Epithelial cell of prostate (primary cell): ENCODE data around the gene OSTN.
A peak's percentile ranks its signal among the peaks of the same experiment; 100 is the strongest.
"Not testable (repeated sequence)": the region's sequence is repeated elsewhere in the genome, so short reads cannot be mapped to it uniquely, and the experiment has no call there.

Experiments used
- DNase-seq: peaks from one replicate; pipeline ENCODE4 v3.0.0-alpha.2; 2011; ENCODE audit warnings: low read depth, low spot score
- H3K27ac ChIP-seq: fragments of 450-650 bp; 2 replicates; pipeline ENCODE4 v1.5.1; 2017; ENCODE audit warnings: mild to moderate bottlenecking

OSTN gene

GRCh38 chr3:191227541-191227940, 28.5 kb downstream of the OSTN start:
- DNase-seq, result no peak

DNA sequence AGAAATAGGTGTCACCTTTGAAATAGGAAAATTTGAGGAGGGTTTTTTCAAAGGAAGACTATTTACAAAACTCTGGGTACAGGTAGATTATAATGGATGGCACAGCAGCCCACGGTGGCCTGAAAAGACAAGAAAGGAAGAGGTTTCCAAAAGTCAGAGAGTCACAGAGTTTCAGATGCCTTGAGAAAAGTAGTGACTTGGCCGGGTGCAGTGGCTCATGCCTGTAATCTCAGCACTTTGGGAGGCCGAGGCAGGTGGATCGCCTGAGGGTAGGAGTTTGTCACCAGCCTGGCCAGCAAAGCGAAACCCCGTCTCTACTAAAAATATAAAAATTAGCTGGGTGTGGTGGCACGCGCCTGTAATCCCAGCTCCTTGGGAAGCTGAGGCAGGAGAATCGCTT, 35.2 kb downstream of the OSTN start:
- no peak overlapping the region for H3K27ac ChIP-seq
- DNase-seq, result no peak

More at GRCh38 chr3:191227541-191227940, 28.5 kb downstream of the OSTN start:
- no peak overlapping the region for H3K27ac ChIP-seq

GRCh38 chr3:191235331-191236314, 36.6 kb downstream of the OSTN start:
- no peak overlapping the region for H3K27ac ChIP-seq
- DNase-seq, result no peak

DNA sequence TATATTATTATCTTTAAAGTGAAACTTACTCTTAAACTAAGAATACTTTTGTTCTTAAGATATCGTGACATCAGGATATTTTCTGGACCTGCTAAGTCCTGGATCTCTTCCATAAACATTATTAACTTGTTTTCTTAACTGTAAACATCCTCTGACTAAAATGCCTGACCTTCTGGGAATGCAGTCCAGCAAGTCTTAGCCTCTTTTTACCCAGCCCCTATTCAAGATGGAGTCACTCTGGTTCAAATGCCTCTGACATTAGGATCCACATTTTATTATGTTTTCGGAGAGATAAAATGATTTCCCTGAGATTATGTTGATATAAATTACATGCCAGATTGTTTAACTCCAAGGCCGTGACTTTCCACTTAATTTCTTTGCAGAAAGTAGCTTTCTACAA, 37.6 kb downstream of the OSTN start:
- DNase-seq, result no peak
- no peak overlapping the region for H3K27ac ChIP-seq

GRCh38 chr3:191237047-191237882, 38.2 kb downstream of the OSTN start:
- no peak for DNase-seq
- H3K27ac ChIP-seq, result no peak overlapping the region

DNA sequence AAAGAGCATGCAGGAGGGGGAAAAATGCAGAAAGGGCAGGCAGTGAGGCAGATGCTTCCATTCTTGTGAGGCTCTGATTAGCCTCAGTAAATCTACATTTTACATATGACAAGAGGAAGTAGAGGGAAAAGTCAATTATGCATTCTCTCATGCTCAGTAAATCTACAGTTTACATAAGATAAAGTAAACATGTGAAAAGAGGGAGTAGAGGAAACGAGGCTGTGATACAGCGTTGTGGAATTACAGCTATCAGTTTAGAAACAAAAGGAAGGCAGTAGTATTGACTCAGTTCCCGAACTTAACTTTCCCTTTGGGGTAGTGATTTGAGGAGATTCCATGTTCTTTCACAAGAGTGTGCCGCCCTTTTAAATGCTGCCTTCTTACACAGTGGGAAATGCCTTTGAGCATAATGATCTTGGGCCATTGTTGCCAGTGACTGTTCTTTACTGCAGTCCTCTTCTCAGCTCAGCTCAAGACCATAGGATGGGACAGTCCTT, 39.3 kb downstream of the OSTN start:
- no peak for DNase-seq
- H3K27ac ChIP-seq, result peak overlapping the region; percentile 39

DNA sequence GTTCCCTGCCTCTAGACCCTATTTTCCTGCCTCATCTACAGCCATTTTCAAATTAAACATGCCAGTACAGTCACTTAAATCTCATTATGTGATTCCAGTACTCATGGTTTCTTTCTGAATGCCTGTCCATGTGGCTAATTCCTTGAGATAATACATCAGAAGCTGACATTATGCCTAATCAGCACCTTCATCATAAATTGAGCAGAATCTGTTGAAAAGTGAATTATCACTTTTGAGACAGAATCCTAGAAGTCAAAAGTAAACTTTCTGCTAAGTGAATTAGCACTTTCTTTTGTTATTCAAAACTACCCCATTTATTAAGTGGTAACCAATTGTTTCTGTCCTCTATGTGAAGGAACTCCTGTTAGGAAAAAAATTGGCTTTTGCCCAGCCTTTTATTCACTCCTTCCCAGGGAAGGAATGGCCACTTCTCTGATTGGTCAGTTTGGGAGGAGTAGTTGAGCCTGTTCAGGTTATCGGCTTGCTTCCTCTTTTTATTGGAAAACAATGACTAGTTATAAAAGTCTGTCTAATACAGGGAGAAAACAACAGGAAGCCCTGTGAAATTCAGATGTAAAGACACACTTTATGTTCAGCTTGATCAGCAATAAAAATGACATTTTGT, 40.5 kb downstream of the OSTN start:
- no peak overlapping the region for H3K27ac ChIP-seq
- no peak for DNase-seq

GRCh38 chr3:191240486-191240885, 41.4 kb downstream of the OSTN start:
- no peak overlapping the region for H3K27ac ChIP-seq
- no peak for DNase-seq

GRCh38 chr3:191244242-191244867, 45.3 kb downstream of the OSTN start:
- no peak for DNase-seq
- no peak overlapping the region for H3K27ac ChIP-seq

GRCh38 chr3:191246034-191246433, 47.0 kb downstream of the OSTN start:
- H3K27ac ChIP-seq, DNase-seq: not testable (repeated sequence)

GRCh38 chr3:191246630-191247029, 47.6 kb downstream of the OSTN start:
- peak; percentile 41 for DNase-seq

GRCh38 chr3:191253089-191253799, 54.2 kb downstream of the OSTN start:
- DNase-seq, result no peak
- H3K27ac ChIP-seq, result no peak overlapping the region

More at GRCh38 chr3:191246630-191247029, 47.6 kb downstream of the OSTN start:
- H3K27ac ChIP-seq, result no peak overlapping the region

DNA sequence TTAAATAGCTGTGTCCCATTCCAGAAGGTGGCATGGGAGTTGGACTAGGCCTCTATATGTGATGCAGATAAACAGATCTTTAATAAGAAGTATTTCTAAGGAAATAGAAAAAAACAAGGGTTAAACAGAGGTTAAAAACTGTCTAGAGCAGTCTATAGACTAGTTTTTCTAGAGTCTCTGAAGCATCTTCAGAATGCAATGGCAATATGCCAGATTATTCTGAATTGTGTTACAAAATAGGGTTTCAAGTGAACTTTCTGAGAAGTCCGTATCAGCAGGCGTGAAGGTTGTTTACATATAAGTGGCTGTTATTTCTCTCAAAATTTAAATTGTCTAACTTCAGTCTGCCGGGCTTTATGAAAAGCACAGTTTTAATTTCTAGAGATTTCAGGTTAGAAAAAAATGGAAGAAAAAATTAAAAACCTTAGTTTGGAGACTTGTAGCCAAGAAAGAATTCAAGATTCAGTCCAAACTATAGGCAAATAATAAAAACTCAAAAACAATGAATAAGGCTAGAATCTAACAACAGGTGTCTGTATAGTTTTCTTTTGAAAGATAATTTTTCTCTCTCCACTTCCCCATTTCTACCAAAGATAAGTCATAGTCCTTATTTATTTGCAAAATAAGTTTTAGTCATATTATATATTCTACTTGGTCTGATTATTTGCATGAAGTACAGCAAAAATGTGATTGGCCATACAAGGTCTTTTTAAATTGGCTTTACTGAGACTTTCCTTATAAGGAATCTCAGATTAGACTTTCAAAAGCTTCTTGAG, 55.2 kb downstream of the OSTN start:
- no peak overlapping the region for H3K27ac ChIP-seq
- no peak for DNase-seq

DNA sequence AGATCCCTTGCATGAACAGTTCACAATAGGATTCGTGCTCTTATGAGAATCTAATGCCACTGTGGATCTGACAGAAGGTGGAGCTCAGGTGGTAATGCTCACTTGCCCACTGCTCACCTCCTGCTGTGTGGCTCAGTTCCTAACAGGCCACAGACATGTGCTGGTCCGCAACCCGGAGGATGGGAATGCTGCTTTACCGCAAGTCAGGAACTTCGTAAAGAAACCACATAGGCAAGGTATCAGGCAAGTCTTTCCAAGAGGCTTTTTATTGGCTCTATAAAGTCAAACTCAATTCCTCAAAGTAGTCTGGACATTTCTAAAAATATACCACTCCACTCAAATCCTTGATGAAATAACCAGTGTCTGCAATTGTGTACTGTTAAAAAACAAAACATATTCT, 56.1 kb downstream of the OSTN start:
- H3K27ac ChIP-seq, result no peak overlapping the region
- DNase-seq, result no peak

GRCh38 chr3:191256405-191256804, 57.4 kb downstream of the OSTN start:
- no peak for DNase-seq
- no peak overlapping the region for H3K27ac ChIP-seq

DNA sequence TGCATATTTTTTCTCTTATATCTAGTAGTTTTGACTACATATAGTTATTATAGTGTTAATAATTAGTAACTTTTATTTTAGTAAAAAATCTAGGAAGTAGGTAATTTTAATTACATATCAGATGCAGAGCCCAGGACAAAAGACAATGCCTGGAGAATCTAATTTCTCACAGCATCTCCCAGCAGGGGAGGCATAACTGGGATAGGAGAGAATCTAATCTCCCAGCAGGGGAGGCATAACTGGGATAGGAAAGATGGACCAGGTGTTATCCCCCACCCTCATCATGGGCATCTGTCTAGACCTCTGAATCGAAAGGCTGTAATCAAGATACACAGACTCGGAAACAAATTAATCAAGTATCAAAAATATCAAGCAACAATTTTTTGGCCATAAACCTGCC, 58.2 kb downstream of the OSTN start:
- no peak for DNase-seq
- no peak overlapping the region for H3K27ac ChIP-seq

DNA sequence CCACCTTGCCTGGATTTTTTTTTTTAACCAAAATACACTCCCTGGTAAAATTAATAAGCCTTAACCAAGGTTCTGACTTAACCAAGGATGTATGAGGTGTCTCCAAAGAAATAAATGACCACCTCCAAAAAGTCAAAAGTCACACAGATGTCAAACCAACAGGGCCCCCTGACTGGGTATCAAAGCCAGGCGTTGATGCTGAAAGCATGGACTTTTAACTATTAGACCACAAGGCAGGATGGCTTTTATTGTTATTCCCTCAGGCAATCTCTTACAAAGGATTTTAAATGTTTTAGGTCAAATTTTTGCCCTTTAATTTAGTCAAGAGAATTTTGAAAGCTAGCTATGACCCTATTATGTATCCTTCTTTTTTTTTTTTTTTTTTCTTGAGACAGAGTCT, 60.4 kb downstream of the OSTN start:
- no peak for DNase-seq
- no peak overlapping the region for H3K27ac ChIP-seq

DNA sequence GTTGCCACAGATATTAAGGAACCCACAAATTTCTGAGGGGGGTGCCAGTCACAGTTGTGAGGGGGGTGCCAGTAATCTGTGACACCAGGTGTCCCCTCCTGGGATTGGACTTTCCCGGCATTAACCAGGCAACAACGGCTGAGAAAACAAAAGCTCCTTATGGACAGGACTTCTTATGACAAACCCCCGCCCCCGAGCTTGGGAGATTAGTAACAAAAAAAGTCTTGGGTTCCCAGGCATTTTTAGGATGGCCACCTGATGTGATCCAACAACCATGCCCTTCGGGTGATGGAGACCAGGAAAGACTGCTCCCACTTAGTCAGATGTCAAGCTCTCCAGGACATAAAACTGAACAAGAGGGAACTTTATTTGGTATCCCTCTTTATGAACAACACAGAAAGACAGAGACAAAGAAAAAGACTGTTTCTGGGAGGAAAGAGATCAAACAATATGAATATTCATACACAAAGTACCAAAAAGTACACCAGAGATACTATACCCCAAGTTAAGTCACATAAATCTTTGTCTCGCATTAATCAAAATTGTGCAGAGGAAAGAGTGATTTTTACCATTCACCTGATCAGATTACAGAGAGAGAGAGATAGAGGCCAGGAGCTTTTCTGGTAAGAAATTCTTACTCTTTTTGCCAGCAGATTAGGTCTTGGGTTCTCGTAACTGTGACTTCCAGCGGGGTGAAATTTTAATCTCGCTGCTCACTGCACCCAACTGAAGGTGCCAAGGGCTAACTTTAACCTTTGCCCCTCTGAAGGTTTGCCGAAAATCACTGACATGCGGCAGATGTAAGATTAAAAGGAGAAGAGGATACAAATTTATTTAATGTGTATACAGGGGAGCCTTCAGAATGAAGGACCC, 61.6 kb downstream of the OSTN start:
- DNase-seq, result no peak
- no peak overlapping the region for H3K27ac ChIP-seq
